ENCODE data around the gene ADGRB2.
A peak's percentile ranks its signal among the peaks of the same experiment; 100 is the strongest.

Gene ADGRB2

GRCh38 chr1:31764312-31765040, at the start of gene ADGRB2:
TSS of gene ADGRB2 (minus strand) at chr1:31764340. CDS start at chr1:31757221, 7,119 bp downstream.
- no peaks in the 10 kb centered on the region for H3K9me3 ChIP-seq (ENCODE audit: control insufficient read depth, low read length)
- no peaks in the 10 kb centered on the region for H3K36me3 ChIP-seq (ENCODE audit: control insufficient read depth, insufficient read depth, low read length)
- peak within 1 kb of the TSS; percentile 74 for H3K4me2 ChIP-seq (ENCODE audit: low read length)
- no peak within 1 kb of the TSS for H3K9ac ChIP-seq
- H3K79me2 ChIP-seq = no peaks in the 10 kb centered on the region
- peaks cover 2% of the 10 kb centered on the region for H3K4me1 ChIP-seq
- peak within 1 kb of the TSS; percentile 44 for H3K4me3 ChIP-seq (ENCODE audit: low read depth, low read length)
- peak within 1 kb of the TSS; percentile 56 for H2AFZ ChIP-seq
- no peak within 1 kb of the TSS for H3K27ac ChIP-seq
- no peaks in the 10 kb centered on the region for H3K27me3 ChIP-seq (ENCODE audit: control insufficient read depth, insufficient read depth, low read length)
- TF ChIP-seq CTCF (IDR thresholded peaks at IDR 0.05) = no peak

GRCh38 chr1:31812158-31812829, 48.2 kb upstream of the ADGRB2 start:
- Histone ChIP-seq H3K79me2 (no peaks in the 10 kb centered on the region), H3K4me1 (no peaks in the 10 kb centered on the region), H3K4me2 (ENCODE audit: low read length) (no peak overlapping the region), H3K4me3 (ENCODE audit: low read depth, low read length) (no peak overlapping the region), H2AFZ (no peak overlapping the region), H3K36me3 (ENCODE audit: control insufficient read depth, insufficient read depth, low read length) (no peaks in the 10 kb centered on the region), H3K27ac (no peak overlapping the region), H3K9ac (no peak overlapping the region), H3K27me3 (ENCODE audit: control insufficient read depth, insufficient read depth, low read length) (no peaks in the 10 kb centered on the region), H3K9me3 (ENCODE audit: control insufficient read depth, low read length) (no peaks in the 10 kb centered on the region)
- TF ChIP-seq CTCF (IDR thresholded peaks at IDR 0.05) = no peak

GRCh38 chr1:31811605-31812004, 47.5 kb upstream of the ADGRB2 start:
- no peak for TF ChIP-seq CTCF (IDR thresholded peaks at IDR 0.05)
- no peak overlapping the region for H2AFZ ChIP-seq
- no peak overlapping the region for H3K4me2 ChIP-seq (ENCODE audit: low read length)
- no peak overlapping the region for H3K9ac ChIP-seq
- no peaks in the 10 kb centered on the region for H3K79me2 ChIP-seq
- H3K36me3 ChIP-seq (ENCODE audit: control insufficient read depth, insufficient read depth, low read length) = no peaks in the 10 kb centered on the region
- no peak overlapping the region for H3K27ac ChIP-seq
- H3K4me1 ChIP-seq = no peaks in the 10 kb centered on the region
- no peak overlapping the region for H3K4me3 ChIP-seq (ENCODE audit: low read depth, low read length)
- no peaks in the 10 kb centered on the region for H3K27me3 ChIP-seq (ENCODE audit: control insufficient read depth, insufficient read depth, low read length)
- no peaks in the 10 kb centered on the region for H3K9me3 ChIP-seq (ENCODE audit: control insufficient read depth, low read length)

GRCh38 chr1:31809698-31810097, 45.6 kb upstream of the ADGRB2 start:
- Histone ChIP-seq H3K4me1 (no peaks in the 10 kb centered on the region), H3K9ac (no peak overlapping the region), H3K27ac (no peak overlapping the region), H2AFZ (no peak overlapping the region), H3K4me2 (ENCODE audit: low read length) (no peak overlapping the region), H3K79me2 (no peaks in the 10 kb centered on the region), H3K9me3 (ENCODE audit: control insufficient read depth, low read length) (no peaks in the 10 kb centered on the region), H3K36me3 (ENCODE audit: control insufficient read depth, insufficient read depth, low read length) (no peaks in the 10 kb centered on the region), H3K4me3 (ENCODE audit: low read depth, low read length) (no peak overlapping the region), H3K27me3 (ENCODE audit: control insufficient read depth, insufficient read depth, low read length) (no peaks in the 10 kb centered on the region)
- TF ChIP-seq CTCF (IDR thresholded peaks at IDR 0.05) = no peak

Measured in parathyroid adenoma (tissue), 2 donors.